ENCODE data around the gene HPCA.

Gene HPCA

GRCh38 chr1:32886004-32886827 is at the start of gene HPCA:
TSS of gene HPCA (plus strand) at chr1:32886491. CDS start at chr1:32888899, 2,408 bp downstream.
- Histone ChIP-seq H3K27ac (ENCODE audit: low read length) (no peak within 1 kb of the TSS), H3K4me1 (ENCODE audit: control insufficient read depth, insufficient read depth, low read length) (peaks cover 3% of the 10 kb centered on the region; the same call in 1 of the 2 replicates), H3K27me3 (ENCODE audit: control insufficient read depth, insufficient read depth, low read length) (no peaks in the 10 kb centered on the region; the same call in 1 of the 2 replicates), H3K4me3 (ENCODE audit: low read length) (peak within 1 kb of the TSS; percentile 17; the same call in 1 of the 2 replicates), H3K36me3 (ENCODE audit: control insufficient read depth, insufficient read depth, low read length) (no peaks in the 10 kb centered on the region), H3K9me3 (ENCODE audit: control insufficient read depth, insufficient read depth, low read length) (no peaks in the 10 kb centered on the region)
- no CpG with 5 or more reads among the region's 79 CpGs for WGBS (ENCODE audit: insufficient coverage, insufficient read length)
- no peak for DNase-seq (ENCODE audit: low read depth, low spot score)

GRCh38 chr1:32848354-32849063 is 37.8 kb upstream of the HPCA start:
- H3K9me3 ChIP-seq (ENCODE audit: control insufficient read depth, insufficient read depth, low read length): no peaks in the 10 kb centered on the region
- no CpG with 5 or more reads among the region's 2 CpGs for WGBS (ENCODE audit: insufficient coverage, insufficient read length)

GRCh38 chr1:32855861-32856617 is 30.3 kb upstream of the HPCA start:
- Histone ChIP-seq H3K27me3 (ENCODE audit: control insufficient read depth, insufficient read depth, low read length) (no peaks in the 10 kb centered on the region), H3K36me3 (ENCODE audit: control insufficient read depth, insufficient read depth, low read length) (0 out of 2 replicates have a peak, but pooled peaks cover 2% of the 10 kb centered on the region), H3K4me3 (ENCODE audit: low read length) (no peak overlapping the region), H3K27ac (ENCODE audit: low read length) (no peak overlapping the region), H3K9me3 (ENCODE audit: control insufficient read depth, insufficient read depth, low read length) (no peaks in the 10 kb centered on the region), H3K4me1 (ENCODE audit: control insufficient read depth, insufficient read depth, low read length) (no peaks in the 10 kb centered on the region)
- DNase-seq (ENCODE audit: low read depth, low spot score): no peak
- 100% methylated on average over 2 of the region's 13 CpGs for WGBS (ENCODE audit: insufficient coverage, insufficient read length)

More at GRCh38 chr1:32848354-32849063, 37.8 kb upstream of the HPCA start:
- no peaks in the 10 kb centered on the region for H3K4me1 ChIP-seq (ENCODE audit: control insufficient read depth, insufficient read depth, low read length)
- DNase-seq (ENCODE audit: low read depth, low spot score): no peak
- no peaks in the 10 kb centered on the region for H3K27me3 ChIP-seq (ENCODE audit: control insufficient read depth, insufficient read depth, low read length)
- H3K27ac ChIP-seq (ENCODE audit: low read length): no peak overlapping the region
- 0 out of 2 replicates have a peak, but pooled peaks cover 2% of the 10 kb centered on the region for H3K36me3 ChIP-seq (ENCODE audit: control insufficient read depth, insufficient read depth, low read length)
- H3K4me3 ChIP-seq (ENCODE audit: low read length): no peak overlapping the region

- Histone ChIP-seq H3K4me3 (ENCODE audit: low read length) (no peak overlapping the region), H3K27me3 (ENCODE audit: control insufficient read depth, insufficient read depth, low read length) (no peaks in the 10 kb centered on the region), H3K9me3 (ENCODE audit: control insufficient read depth, insufficient read depth, low read length) (no peaks in the 10 kb centered on the region), H3K36me3 (ENCODE audit: control insufficient read depth, insufficient read depth, low read length) (no peaks in the 10 kb centered on the region), H3K27ac (ENCODE audit: low read length) (no peak overlapping the region), H3K4me1 (ENCODE audit: control insufficient read depth, insufficient read depth, low read length) (no peaks in the 10 kb centered on the region)
- no CpG with 5 or more reads among the region's 2 CpGs for WGBS (ENCODE audit: insufficient coverage, insufficient read length)
- no peak for DNase-seq (ENCODE audit: low read depth, low spot score)
These were observed 28.2 kb upstream of the HPCA start for GRCh38 chr1:32858136-32858535.

- Histone ChIP-seq H3K4me1 (ENCODE audit: control insufficient read depth, insufficient read depth, low read length) (no peaks in the 10 kb centered on the region), H3K9me3 (ENCODE audit: control insufficient read depth, insufficient read depth, low read length) (no peaks in the 10 kb centered on the region), H3K4me3 (ENCODE audit: low read length) (no peak overlapping the region), H3K27ac (ENCODE audit: low read length) (no peak overlapping the region), H3K27me3 (ENCODE audit: control insufficient read depth, insufficient read depth, low read length) (no peaks in the 10 kb centered on the region), H3K36me3 (ENCODE audit: control insufficient read depth, insufficient read depth, low read length) (no peaks in the 10 kb centered on the region)
- no CpG with 5 or more reads among the region's 7 CpGs for WGBS (ENCODE audit: insufficient coverage, insufficient read length)
- no peak for DNase-seq (ENCODE audit: low read depth, low spot score)
These were observed 27.5 kb upstream of the HPCA start for GRCh38 chr1:32858791-32859190.

- DNase-seq (ENCODE audit: low read depth, low spot score): no peak
- H3K4me3 ChIP-seq (ENCODE audit: low read length): no peak overlapping the region
- no peaks in the 10 kb centered on the region for H3K4me1 ChIP-seq (ENCODE audit: control insufficient read depth, insufficient read depth, low read length)
- H3K36me3 ChIP-seq (ENCODE audit: control insufficient read depth, insufficient read depth, low read length): no peaks in the 10 kb centered on the region
- WGBS (ENCODE audit: insufficient coverage, insufficient read length): no CpG with 5 or more reads among the region's 2 CpGs
- no peaks in the 10 kb centered on the region for H3K9me3 ChIP-seq (ENCODE audit: control insufficient read depth, insufficient read depth, low read length)
- H3K27ac ChIP-seq (ENCODE audit: low read length): no peak overlapping the region
- no peaks in the 10 kb centered on the region for H3K27me3 ChIP-seq (ENCODE audit: control insufficient read depth, insufficient read depth, low read length)
These were observed 26.4 kb upstream of the HPCA start for GRCh38 chr1:32859915-32860314.

GRCh38 chr1:32860566-32860965 is 25.7 kb upstream of the HPCA start:
- Histone ChIP-seq H3K9me3 (ENCODE audit: control insufficient read depth, insufficient read depth, low read length) (no peaks in the 10 kb centered on the region), H3K27me3 (ENCODE audit: control insufficient read depth, insufficient read depth, low read length) (no peaks in the 10 kb centered on the region), H3K36me3 (ENCODE audit: control insufficient read depth, insufficient read depth, low read length) (no peaks in the 10 kb centered on the region), H3K27ac (ENCODE audit: low read length) (no peak overlapping the region), H3K4me1 (ENCODE audit: control insufficient read depth, insufficient read depth, low read length) (no peaks in the 10 kb centered on the region), H3K4me3 (ENCODE audit: low read length) (no peak overlapping the region)
- no peak for DNase-seq (ENCODE audit: low read depth, low spot score)

GRCh38 chr1:32861904-32862695 is 24.2 kb upstream of the HPCA start:
- WGBS (ENCODE audit: insufficient coverage, insufficient read length): no CpG with 5 or more reads among the region's 3 CpGs
- no peak for DNase-seq (ENCODE audit: low read depth, low spot score)
- no peaks in the 10 kb centered on the region for H3K36me3 ChIP-seq (ENCODE audit: control insufficient read depth, insufficient read depth, low read length)
- H3K4me1 ChIP-seq (ENCODE audit: control insufficient read depth, insufficient read depth, low read length): no peaks in the 10 kb centered on the region
- no peaks in the 10 kb centered on the region for H3K27me3 ChIP-seq (ENCODE audit: control insufficient read depth, insufficient read depth, low read length)
- no peak overlapping the region for H3K4me3 ChIP-seq (ENCODE audit: low read length)
- H3K27ac ChIP-seq (ENCODE audit: low read length): no peak overlapping the region
- H3K9me3 ChIP-seq (ENCODE audit: control insufficient read depth, insufficient read depth, low read length): no peaks in the 10 kb centered on the region

GRCh38 chr1:32863218-32863880 is 22.9 kb upstream of the HPCA start:
- no peaks in the 10 kb centered on the region for H3K9me3 ChIP-seq (ENCODE audit: control insufficient read depth, insufficient read depth, low read length)
- no peaks in the 10 kb centered on the region for H3K36me3 ChIP-seq (ENCODE audit: control insufficient read depth, insufficient read depth, low read length)

More at GRCh38 chr1:32863218-32863880, 22.9 kb upstream of the HPCA start:
- Histone ChIP-seq H3K27me3 (ENCODE audit: control insufficient read depth, insufficient read depth, low read length) (no peaks in the 10 kb centered on the region), H3K4me1 (ENCODE audit: control insufficient read depth, insufficient read depth, low read length) (no peaks in the 10 kb centered on the region), H3K27ac (ENCODE audit: low read length) (no peak overlapping the region), H3K4me3 (ENCODE audit: low read length) (no peak overlapping the region)
- no peak for DNase-seq (ENCODE audit: low read depth, low spot score)
- WGBS (ENCODE audit: insufficient coverage, insufficient read length): no CpG with 5 or more reads among the region's 4 CpGs
